GM10847 (cell line): ENCODE measurements around the gene CLDN8.

ENCODE experiments used
- POLR2A ChIP-seq: IDR thresholded peaks from 2 replicates; pipeline ENCODE4 v1.6.1; 2011; ENCODE audit not compliant: insufficient read length; ENCODE audit errors: extremely low read depth

Gene CLDN8

GRCh38 chr21:30216041-30216723 lies at the start of gene CLDN8:
CLDN8 (minus strand) TSS chr21:30216097; CDS start chr21:30215925, 172 bp downstream.
- no peak for TF ChIP-seq POLR2A

GRCh38 chr21:30257773-30258172 lies 41.9 kb upstream of the CLDN8 start:
- TF ChIP-seq POLR2A: no peak

GRCh38 chr21:30256100-30256499 lies 40.2 kb upstream of the CLDN8 start:
- no peak for TF ChIP-seq POLR2A

GRCh38 chr21:30255679-30256078 lies 39.8 kb upstream of the CLDN8 start:
- no peak for TF ChIP-seq POLR2A

GRCh38 chr21:30251781-30252180 lies 35.9 kb upstream of the CLDN8 start:
- TF ChIP-seq POLR2A: no peak

- no peak for TF ChIP-seq POLR2A
Observed at GRCh38 chr21:30249936-30250335, 34.0 kb upstream of the CLDN8 start.

- TF ChIP-seq POLR2A: no peak
Observed at GRCh38 chr21:30248844-30249243, 32.9 kb upstream of the CLDN8 start.

GRCh38 chr21:30245061-30245460 lies 29.2 kb upstream of the CLDN8 start:
- TF ChIP-seq POLR2A: no peak

- TF ChIP-seq POLR2A: no peak
Observed at GRCh38 chr21:30243691-30244090, 27.8 kb upstream of the CLDN8 start.

GRCh38 chr21:30240661-30241060 lies 24.8 kb upstream of the CLDN8 start:
- no peak for TF ChIP-seq POLR2A

GRCh38 chr21:30238168-30238567 lies 22.3 kb upstream of the CLDN8 start:
- no peak for TF ChIP-seq POLR2A

GRCh38 chr21:30234643-30235042 lies 18.7 kb upstream of the CLDN8 start:
- no peak for TF ChIP-seq POLR2A

GRCh38 chr21:30234050-30234449 lies 18.2 kb upstream of the CLDN8 start:
- no peak for TF ChIP-seq POLR2A

GRCh38 chr21:30233228-30234020 lies 17.5 kb upstream of the CLDN8 start:
- TF ChIP-seq POLR2A: no peak

- no peak for TF ChIP-seq POLR2A
Observed at GRCh38 chr21:30232011-30232410, 16.1 kb upstream of the CLDN8 start.

GRCh38 chr21:30227633-30228404 lies 11.9 kb upstream of the CLDN8 start:
- TF ChIP-seq POLR2A: no peak
